Activated CD4-positive, CD25-positive, alpha-beta regulatory T cell treated with anti-CD3 and anti-CD28 coated beads, Interleukin-2, amount 50 U/mL, for 24 hours (primary cell): Measurements from ENCODE around the gene LRTM2.
"Not testable (repeated sequence)": the region's sequence is repeated elsewhere in the genome, so short reads cannot be mapped to it uniquely, and the experiment has no call there.

Experiments
- ATAC-seq, 2 donors: fragments of 150-1000 bp; cut with Tn5 transposase; one replicate each; pipeline ENCODE4 v1.10.0; 2021; ENCODE audit warnings: mild to moderate bottlenecking in 1 of 2, moderate library complexity in 1 of 2

Gene LRTM2

DNA sequence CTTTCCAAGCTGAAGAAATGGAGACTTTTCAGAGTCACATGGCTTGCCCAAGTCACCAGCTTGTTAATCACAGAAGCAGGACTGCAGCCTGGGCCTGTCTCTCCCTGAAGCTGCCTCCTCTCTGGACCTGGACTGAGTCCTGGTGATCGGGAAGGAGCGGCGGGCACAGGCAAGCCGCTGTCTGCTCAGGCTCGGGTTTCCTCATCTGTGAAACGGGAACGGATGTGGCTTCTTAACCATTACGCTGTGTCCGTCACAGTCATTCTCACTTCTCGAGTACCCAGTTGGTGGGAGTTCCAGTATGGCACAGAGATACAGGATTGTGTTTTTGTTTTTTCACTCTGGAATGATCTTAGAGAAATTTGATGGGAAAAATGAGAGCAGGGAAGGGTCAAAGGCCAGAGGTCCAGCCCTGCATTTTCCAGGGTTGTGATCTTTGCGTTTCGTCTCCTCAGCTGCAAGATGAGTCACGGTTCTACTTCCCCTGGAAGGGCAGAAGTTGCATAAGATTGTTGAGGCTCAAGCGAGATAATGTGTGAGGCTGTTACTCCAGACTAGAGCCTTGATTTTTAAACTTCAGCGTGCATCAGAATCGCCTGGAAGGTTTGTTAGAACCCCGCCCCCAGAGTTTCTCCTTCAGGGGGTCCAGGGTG is 7.6 kb upstream of the LRTM2 start:
- no peak for ATAC-seq

DNA sequence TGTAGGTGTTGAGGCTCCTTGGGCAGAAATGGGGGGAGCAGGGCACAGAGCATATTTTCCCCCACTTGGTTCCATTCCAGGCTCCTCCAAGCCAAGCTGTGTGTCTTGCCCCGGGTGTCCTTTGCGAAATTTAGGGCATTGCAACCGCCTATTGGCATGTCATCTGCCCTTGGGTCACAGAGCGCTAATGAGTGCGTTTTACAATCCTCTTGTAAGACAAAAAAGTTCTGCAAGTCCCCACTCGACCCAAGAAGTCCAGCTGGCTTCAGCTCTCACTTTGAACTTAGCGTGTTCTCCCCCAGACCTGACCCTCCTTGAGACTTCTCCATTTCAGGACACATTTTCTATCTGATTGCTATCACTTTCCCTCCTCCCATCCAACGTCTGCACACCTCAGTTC is 6.1 kb upstream of the LRTM2 start:
- no peak for ATAC-seq

GRCh38 chr12:1815108-1815507 is 5.3 kb upstream of the LRTM2 start:
- no peak for ATAC-seq

GRCh38 chr12:1815814-1816729 is 4.3 kb upstream of the LRTM2 start:
- no peak for ATAC-seq

GRCh38 chr12:1816730-1817348 is 3.5 kb upstream of the LRTM2 start:
- ATAC-seq, result no peak

GRCh38 chr12:1817928-1818327 is 2.4 kb upstream of the LRTM2 start:
- ATAC-seq, result not testable (repeated sequence)

GRCh38 chr12:1819050-1819449 is 1.3 kb upstream of the LRTM2 start:
- ATAC-seq, result no peak

DNA sequence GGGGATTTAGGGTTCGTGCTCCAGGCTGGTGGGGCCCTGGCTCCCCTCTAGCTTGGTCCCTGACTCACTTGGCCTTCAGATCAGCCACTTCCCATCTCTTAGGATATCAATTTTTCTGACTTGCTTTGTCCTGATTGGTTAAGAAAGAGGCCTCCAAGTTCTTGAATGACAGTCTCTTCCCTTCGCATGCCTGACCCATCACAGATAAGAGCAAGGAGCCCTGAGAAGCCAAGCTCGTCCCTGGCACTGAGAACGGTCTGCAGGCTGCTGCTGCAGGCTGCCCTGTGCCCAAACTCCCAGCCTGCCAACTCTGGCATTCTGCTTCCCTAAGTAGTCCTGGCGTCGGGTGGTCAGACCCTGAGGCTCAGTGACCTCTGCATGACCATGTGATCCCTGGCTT is 794 bp upstream of the LRTM2 start:
- no peak for ATAC-seq

GRCh38 chr12:1820896-1821291 is 529 bp downstream of the LRTM2 start:
- peak in 1 of 2 donors; percentile 10 for ATAC-seq

DNA sequence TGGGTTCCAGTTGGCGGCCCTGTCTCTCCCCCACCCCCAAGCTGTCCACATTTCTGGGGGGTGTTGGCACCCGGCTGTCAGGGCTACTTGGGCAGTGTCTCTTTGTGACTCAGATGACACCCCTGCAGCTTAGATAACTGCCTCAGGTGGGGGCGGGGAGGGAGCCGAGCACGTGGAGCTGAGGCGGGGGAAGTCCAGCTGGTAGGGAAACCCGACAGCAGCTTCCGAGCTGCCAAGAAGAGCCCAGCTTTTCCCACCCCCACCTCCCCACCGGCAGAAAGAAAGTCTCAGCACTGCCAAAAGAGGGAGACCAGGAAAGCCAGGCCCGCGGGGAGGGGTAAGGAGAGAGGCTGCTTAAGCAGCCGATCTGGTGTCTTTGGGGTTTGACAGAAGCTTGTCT is 1.4 kb downstream of the LRTM2 start:
- ATAC-seq, result no peak

- no peak for ATAC-seq
These were observed 2.3 kb downstream of the LRTM2 start for GRCh38 chr12:1822699-1823098.

- ATAC-seq, result no peak
These were observed 2.9 kb downstream of the LRTM2 start for GRCh38 chr12:1823237-1823636.

- ATAC-seq, result no peak
These were observed 5.2 kb downstream of the LRTM2 start for GRCh38 chr12:1825382-1826102.

- ATAC-seq, result no peak
These were observed 6.0 kb downstream of the LRTM2 start for GRCh38 chr12:1826401-1826800.

DNA sequence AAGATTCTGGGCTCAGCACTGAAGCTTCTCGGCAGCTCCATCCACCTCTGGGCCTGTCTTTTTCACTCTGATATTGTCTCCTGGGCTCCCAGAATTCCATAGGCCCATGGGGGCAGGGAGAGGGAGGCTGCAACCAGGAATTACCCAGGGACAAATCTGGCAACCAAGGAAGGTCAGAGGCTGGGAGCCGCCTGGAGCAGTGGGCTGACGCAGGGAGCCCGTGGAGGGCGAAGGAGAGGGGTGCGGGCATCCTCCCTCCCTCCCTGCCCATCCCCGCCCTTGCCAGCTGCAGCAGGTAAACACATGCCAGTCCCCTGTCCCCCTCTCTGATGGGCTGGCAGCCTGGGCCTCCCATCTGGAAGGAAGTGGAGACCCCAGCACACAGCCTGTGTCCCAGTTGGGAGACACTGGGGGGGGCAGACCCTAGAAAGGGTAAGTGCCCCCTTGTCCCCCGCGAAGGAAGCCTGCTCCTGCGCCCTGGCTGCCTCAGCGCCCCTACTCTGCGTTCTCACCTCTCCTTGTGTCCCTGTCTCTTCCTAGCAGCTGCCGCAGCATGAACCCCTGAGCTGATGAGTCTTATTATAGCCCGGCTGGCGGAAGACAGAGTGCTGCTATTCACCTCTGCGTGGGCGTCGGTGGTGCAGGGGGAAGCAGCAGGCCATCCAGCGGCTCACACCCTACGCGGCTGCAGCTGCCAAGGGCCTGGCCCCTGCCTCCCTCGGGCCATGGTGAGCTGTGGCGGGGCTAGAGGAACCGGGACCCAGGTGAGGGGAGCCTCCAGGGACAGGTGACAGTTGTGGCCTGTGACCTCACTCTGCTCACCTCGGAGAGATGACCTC is 6.7 kb downstream of the LRTM2 start:
- ATAC-seq, result no peak

GRCh38 chr12:1827826-1828805 is 7.8 kb downstream of the LRTM2 start:
- ATAC-seq, result no peak

DNA sequence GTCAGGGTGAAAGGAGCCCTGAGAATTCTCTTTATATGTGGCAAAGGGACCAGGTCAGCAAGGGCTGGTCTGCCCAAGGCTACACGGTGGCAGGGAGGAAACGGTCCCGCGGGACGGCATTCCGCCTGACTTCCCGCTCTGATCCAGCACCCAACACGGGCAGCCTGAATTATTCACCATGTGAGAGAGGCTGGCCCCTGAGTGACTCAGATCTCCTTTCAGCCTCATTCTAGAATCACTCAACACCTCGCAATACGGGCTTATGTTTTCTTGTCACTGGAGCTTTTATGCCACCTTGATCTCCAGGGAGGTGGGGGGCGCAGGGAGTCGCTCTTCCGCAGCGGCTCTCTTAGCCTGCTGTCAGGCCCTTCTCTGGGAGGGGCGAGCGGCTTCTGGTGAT is 8.5 kb downstream of the LRTM2 start:
- ATAC-seq, result no peak

GRCh38 chr12:1829306-1829900 is 9.0 kb downstream of the LRTM2 start:
- ATAC-seq, result no peak

- no peak for ATAC-seq
These were observed 10.1 kb downstream of the LRTM2 start for GRCh38 chr12:1830401-1830845.
